Calu3 (cell line): Measurements from ENCODE around the gene DSCAM. TPM values are rescaled to one million over a fixed set of nuclear protein-coding genes. Genes with fewer than 3 reads are reported as not detected.

Source experiments
- BruUV-seq: library from RNA; stranded (reverse); fragments of 400-500 nt; replicated peaks from 2 replicates; lab custom pipeline; 2021; lab: Mats Ljungman, UMichigan
- CTCF ChIA-PET: fragments of 300-600 bp; sonication (Branson Sonifier 250); formaldehyde crosslinking; loops from one replicate; lab custom pipeline; 2022; ENCODE audit warnings: antibody characterized with exemption; lab: Charles Lee
- DNase-seq: peaks from one replicate; pipeline ENCODE4 v3.0.0; 2022
- H3K27ac Mint-ChIP-seq: one replicate; pipeline ENCODE4 v1.8.0; 2022; ENCODE audit warnings: mixed read lengths; ENCODE audit not compliant: unreplicated experiment
- H3K27me3 Mint-ChIP-seq: one replicate; pipeline ENCODE4 v1.8.0; 2022; ENCODE audit warnings: mixed read lengths; ENCODE audit not compliant: unreplicated experiment
- H3K36me3 Mint-ChIP-seq: one replicate; pipeline ENCODE4 v1.8.0; 2022; ENCODE audit warnings: mild to moderate bottlenecking, moderate library complexity, mixed read lengths; ENCODE audit not compliant: insufficient read depth, unreplicated experiment
- H3K4me1 Mint-ChIP-seq: one replicate; pipeline ENCODE4 v1.8.0; 2022; ENCODE audit warnings: mild to moderate bottlenecking, low read depth, mixed read lengths; ENCODE audit not compliant: unreplicated experiment
- H3K4me3 Mint-ChIP-seq: one replicate; pipeline ENCODE4 v1.8.0; 2022; ENCODE audit warnings: mild to moderate bottlenecking, low read depth, moderate library complexity, mixed read lengths; ENCODE audit not compliant: unreplicated experiment
- H3K9me3 Mint-ChIP-seq: one replicate; pipeline ENCODE4 v1.8.0; 2022; ENCODE audit warnings: low read depth, mixed read lengths; ENCODE audit not compliant: unreplicated experiment
- CTCF ChIP-seq: fragments of 200-600 bp; IDR thresholded peaks from one replicate; pipeline ENCODE4 v1.8.0; 2022; ENCODE audit warnings: antibody characterized with exemption; ENCODE audit not compliant: unreplicated experiment
- intact Hi-C: fragments of 100-400 bp; cut with micrococcal nuclease; formaldehyde crosslinking; loops from one replicate; pipeline ENCODE4 v1.10.0; 2022; ENCODE audit not compliant: unreplicated experiment
- total RNA-seq: library from RNA; stranded (reverse); gene quantifications from 2 replicates; pipeline ENCODE4 v1.2.3, GENCODE V29; 2022

The DSCAM gene
- total RNA-seq, 1 experiment from 2014 or later = not detected

DNA sequence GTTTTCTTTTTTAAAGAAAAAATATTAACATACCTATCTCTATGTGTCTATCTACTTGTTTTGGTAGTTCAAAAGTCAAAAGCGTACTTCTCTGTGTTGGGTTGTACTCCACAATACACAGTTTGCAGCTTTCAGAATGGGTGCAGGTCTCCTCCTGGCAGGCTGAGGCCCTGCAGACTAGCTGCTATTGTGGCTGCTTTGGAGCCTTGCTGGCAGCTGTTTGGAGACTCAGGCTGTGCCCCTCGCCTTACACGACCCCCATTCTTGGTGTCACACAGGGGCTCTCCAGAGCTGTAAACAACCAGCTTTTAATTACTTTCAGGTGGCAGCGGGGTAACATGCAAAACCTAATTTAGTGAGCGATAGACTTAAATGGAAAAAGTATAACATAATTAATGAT is 160.4 kb downstream of the DSCAM start:
- Mint-ChIP-seq H3K4me1 (no peaks in the 10 kb centered on the region), H3K27me3 (no peaks in the 10 kb centered on the region), H3K4me3 (no peak overlapping the region), H3K9me3 (peaks cover 22% of the 10 kb centered on the region), H3K36me3 (no peaks in the 10 kb centered on the region), H3K27ac (no peak overlapping the region)
- no TSS peak for BruUV-seq
- CTCF ChIA-PET = no interaction called here
- no peak for TF ChIP-seq CTCF
- intact Hi-C loops = no loop called here
- DNase-seq = no peak

DNA sequence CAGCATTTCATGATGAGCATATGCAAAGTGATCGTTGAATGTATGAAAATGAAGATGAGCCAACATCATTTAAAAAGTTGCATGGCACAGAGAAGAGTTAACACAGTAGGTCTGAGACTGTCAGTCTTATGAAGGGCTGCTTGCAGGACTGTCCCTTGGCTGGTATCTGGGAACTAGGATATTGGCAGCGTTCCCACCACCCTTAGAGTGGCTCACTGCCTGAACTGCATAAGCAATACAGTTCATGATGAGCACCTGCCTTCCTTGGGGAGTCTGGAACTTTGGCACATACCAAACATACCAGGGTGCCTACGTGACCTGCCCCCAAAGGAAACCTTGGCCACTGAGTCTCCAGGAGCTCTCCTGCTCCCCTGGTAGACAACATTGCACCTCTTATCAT is 161.8 kb downstream of the DSCAM start:
- Mint-ChIP-seq H3K4me1 (no peaks in the 10 kb centered on the region), H3K36me3 (no peaks in the 10 kb centered on the region), H3K27ac (no peak overlapping the region), H3K4me3 (no peak overlapping the region), H3K9me3 (peaks cover 22% of the 10 kb centered on the region), H3K27me3 (no peaks in the 10 kb centered on the region)
- TF ChIP-seq CTCF = no peak
- DNase-seq = no peak
- BruUV-seq = no TSS peak
- CTCF ChIA-PET = no interaction called here
- intact Hi-C loops = no loop called here

GRCh38 chr21:40684726-40685125 is 162.2 kb downstream of the DSCAM start:
- H3K27me3 Mint-ChIP-seq = no peaks in the 10 kb centered on the region
- CTCF ChIA-PET = no interaction called here
- no peak overlapping the region for H3K27ac Mint-ChIP-seq
- no peak for TF ChIP-seq CTCF
- no TSS peak for BruUV-seq
- DNase-seq = no peak
- H3K36me3 Mint-ChIP-seq = no peaks in the 10 kb centered on the region
- H3K4me3 Mint-ChIP-seq = no peak overlapping the region
- intact Hi-C loops = no loop called here
- H3K4me1 Mint-ChIP-seq = no peaks in the 10 kb centered on the region
- peaks cover 22% of the 10 kb centered on the region for H3K9me3 Mint-ChIP-seq

DNA sequence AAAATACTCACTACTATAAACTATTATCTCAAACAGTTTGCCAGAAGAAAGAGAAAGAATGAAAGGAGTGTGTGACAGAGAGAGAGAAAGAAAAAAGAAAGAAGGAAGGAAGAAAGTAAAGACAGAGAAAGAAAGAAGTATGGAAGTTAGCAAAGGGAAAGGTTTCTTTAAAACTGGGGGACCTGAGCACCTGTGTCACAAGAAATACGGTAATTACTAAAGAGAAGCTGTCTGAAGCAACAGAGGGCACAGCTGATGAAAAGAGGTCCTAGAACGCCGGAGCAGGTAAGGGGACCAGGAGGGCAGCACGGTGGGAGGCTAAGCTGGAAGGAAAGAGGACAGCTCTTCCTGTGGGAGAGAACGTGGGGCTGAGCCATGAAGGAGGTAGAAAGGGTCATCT is 163.6 kb downstream of the DSCAM start:
- BruUV-seq = no TSS peak
- TF ChIP-seq CTCF = no peak
- CTCF ChIA-PET = no interaction called here
- no peak overlapping the region for H3K4me3 Mint-ChIP-seq
- peaks cover 22% of the 10 kb centered on the region for H3K9me3 Mint-ChIP-seq
- intact Hi-C loops = no loop called here
- no peak for DNase-seq
- H3K36me3 Mint-ChIP-seq = no peaks in the 10 kb centered on the region
- no peaks in the 10 kb centered on the region for H3K4me1 Mint-ChIP-seq
- no peak overlapping the region for H3K27ac Mint-ChIP-seq
- no peaks in the 10 kb centered on the region for H3K27me3 Mint-ChIP-seq
